ENCODE results near the gene AMIGO1. TPM values are rescaled to one million over a fixed set of nuclear protein-coding genes. Genes with fewer than 3 reads are reported as not detected.
A peak's percentile ranks its signal among the peaks of the same experiment; 100 is the strongest.

AMIGO1 gene
- total and polyA plus RNA-seq, 2 of the 8 experiments (the other 6 are each of a cell fraction or from before 2014, with no cell fraction given) = 1.5 to 2.7 TPM

DNA sequence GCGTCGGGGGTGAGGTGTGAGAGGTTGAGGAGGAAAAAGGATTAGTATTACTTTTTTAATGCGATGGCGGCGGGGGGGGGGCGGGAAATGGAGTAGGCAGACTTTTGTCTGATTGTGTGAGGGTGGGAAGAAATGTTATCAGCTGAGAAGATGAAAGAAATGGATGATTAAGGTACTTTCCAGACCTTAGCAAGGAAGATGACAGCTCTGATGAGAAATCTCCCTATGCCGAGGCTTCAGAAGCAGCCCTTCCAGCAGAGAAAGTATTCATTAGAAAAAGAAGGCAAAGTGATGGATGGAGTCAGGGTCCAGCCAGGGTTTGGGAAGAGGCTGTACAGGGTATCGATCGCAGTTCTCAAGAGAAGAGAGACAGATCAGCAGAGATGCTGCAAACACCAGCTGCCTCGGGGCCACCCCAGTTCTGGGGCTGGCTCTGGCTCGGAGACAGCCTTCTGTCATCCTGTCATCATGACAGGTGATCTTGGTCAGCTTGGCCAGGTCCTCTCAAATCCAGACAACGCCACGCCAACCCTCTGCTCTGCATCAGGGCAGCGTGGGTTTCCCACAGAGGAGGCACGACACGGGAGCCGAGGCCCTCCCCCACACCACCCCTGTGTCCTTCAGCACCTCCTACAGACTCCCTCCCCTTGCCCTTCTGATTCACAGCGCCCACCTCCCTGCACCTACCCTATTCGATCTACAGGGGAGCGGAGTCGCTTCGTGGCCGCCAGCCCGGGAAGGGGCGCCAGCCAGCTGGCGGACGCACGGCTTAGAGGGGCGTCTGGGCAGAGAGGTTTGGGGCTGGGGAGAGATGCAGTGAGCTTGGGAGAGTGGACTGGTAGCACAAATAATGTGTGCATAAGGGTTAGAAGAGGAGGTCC lies 26.5 kb downstream of the AMIGO1 start:
- no peak for FAIRE-seq
- H3K4me3 ChIP-seq (ENCODE audit: extremely low read depth in 1 of 4, insufficient read depth in 2 of 4, low read depth in 3 of 4, low read length in 4 of 4) = peak overlapping the region; percentile 63 to 97 (median 92)
- peak overlapping the region; percentile 87 for H3K18ac ChIP-seq (ENCODE audit: extremely low read depth, low read length)
- peak in 1 of 2 experiments; percentile 81 for DNase-seq (ENCODE audit: low read depth in 1 of 2, low spot score in 2 of 2)
- H2BK120ac ChIP-seq (replicated peaks; ENCODE audit: low read depth, low read length) = no peak overlapping the region
- H3K23ac ChIP-seq (ENCODE audit: insufficient read length) = no peak overlapping the region
- peak overlapping the region; percentile 100; the same call in 1 of the 2 replicates for H2AFZ ChIP-seq (ENCODE audit: low read length)
- ChIA-PET CTCF (ENCODE audit: partially characterized antibody) (interaction anchor here (0.6 to 43.7 kb wide), 11 partner anchors 9 to 292 kb away, joined by 3 to 1755 read pairs (median 4); partner anchors contain the start of genes AMIGO1, CYB561D1 and GPR61), POLR2A (ENCODE audit: partially characterized antibody) (interaction anchor here (1.5 to 3.1 kb wide), 6 partner anchors 15 to 179 kb away, joined by 3 to 17 read pairs (median 6); partner anchors contain the start of genes AMIGO1 and PSMA5)
- no peak overlapping the region for H3K56ac ChIP-seq (replicated peaks; ENCODE audit: insufficient read length, low read depth, low read length)
- no peak overlapping the region for H3K9ac ChIP-seq (replicated peaks in 1 of 4; ENCODE audit: extremely low read depth in 1 of 4, low read depth in 3 of 4, low read length in 3 of 4)
- H4K20me1 ChIP-seq (replicated peaks in 1 of 2; ENCODE audit: control insufficient read depth in 1 of 2, insufficient read depth in 2 of 2, low read length in 2 of 2) = peaks cover 0 to 2% of the 10 kb centered on the region in 2 experiments
- no peaks in the 10 kb centered on the region for H3K9me3 ChIP-seq (ENCODE audit: insufficient read depth in 2 of 2, low read depth in 1 of 2, low read length in 1 of 2)
- H2BK20ac ChIP-seq (ENCODE audit: low read length) = no peak overlapping the region; the same call in 1 of the 2 replicates
- peak overlapping the region; percentile 91 to 99 for H3K4me2 ChIP-seq (ENCODE audit: insufficient read depth in 1 of 2, low read depth in 2 of 2, low read length in 2 of 2)
- no peak overlapping the region for H2BK12ac ChIP-seq (ENCODE audit: low read depth, low read length)
- no peak overlapping the region for H3K14ac ChIP-seq (ENCODE audit: insufficient read length)
- peaks cover 16% of the 10 kb centered on the region for H3K23me2 ChIP-seq (ENCODE audit: low read depth, low read length)
- H4K91ac ChIP-seq (replicated peaks; ENCODE audit: insufficient read length, low read length) = no peak overlapping the region
- H3K4me1 ChIP-seq (replicated peaks in 1 of 4; ENCODE audit: control insufficient read depth in 3 of 4, insufficient read depth in 4 of 4, low read length in 3 of 4) = peaks cover 0 to 9% (median 1%) of the 10 kb centered on the region in 4 experiments; a peak in 3 of 7 replicates
- peaks cover 0 to 5% (median 0%) of the 10 kb centered on the region in 4 experiments; a peak in 1 of 7 replicates for H3K27me3 ChIP-seq (replicated peaks in 1 of 4; ENCODE audit: control insufficient read depth in 3 of 4, extremely low read depth in 1 of 4, insufficient read depth in 3 of 4, low read length in 3 of 4)
- H3K27ac ChIP-seq (ENCODE audit: low read depth, low read length) = no peak overlapping the region
- no peak overlapping the region for H4K8ac ChIP-seq (ENCODE audit: extremely low read depth, insufficient read depth, low read length)
- no peak overlapping the region for H2BK15ac ChIP-seq (ENCODE audit: low read length)
- no peaks in the 10 kb centered on the region for H3K79me2 ChIP-seq (ENCODE audit: control insufficient read depth in 1 of 2, insufficient read depth in 2 of 2, low read length in 2 of 2)
- H3K4ac ChIP-seq (replicated peaks; ENCODE audit: insufficient read length, low read depth, low read length) = no peak overlapping the region
- 18% methylated on average over 25 of the region's 29 CpGs; no CpG with 5 or more reads in 1 of the 2 experiments for WGBS, 2 experiments (ENCODE audit: extremely low coverage in 1 of 2, insufficient coverage in 1 of 2, insufficient read length in 1 of 2, insufficient replicate concordance in 2 of 2, low coverage in 1 of 2, low lambda C conversion rate in 2 of 2, missing lambda C conversion rate in 1 of 2)
- H3K36me3 ChIP-seq (ENCODE audit: control insufficient read depth in 2 of 4, insufficient read depth in 4 of 4, low read length in 3 of 4) = no peaks in the 10 kb centered on the region
- no peak overlapping the region for H2BK5ac ChIP-seq (ENCODE audit: low read depth, low read length)
- peak overlapping the region; percentile 19 for H4K5ac ChIP-seq (ENCODE audit: insufficient read length, low read depth, low read length)
- no peaks in the 10 kb centered on the region for H3K79me1 ChIP-seq (ENCODE audit: low read depth, low read length)
- H2AK5ac ChIP-seq (ENCODE audit: low read depth, low read length) = no peak overlapping the region
- no peak for TF ChIP-seq SP2 (IDR thresholded peaks at IDR 0.05; ENCODE audit: low read length)
